ENCODE measurements around the gene XPA. TPM values are rescaled to one million over a fixed set of nuclear protein-coding genes. Genes with fewer than 3 reads are reported as not detected.

XPA gene
- total and polyA plus RNA-seq, 2 of the 13 experiments (the other 11 are each of a cell fraction or from before 2014, with no cell fraction given) = 2.3 to 15.2 TPM

DNA sequence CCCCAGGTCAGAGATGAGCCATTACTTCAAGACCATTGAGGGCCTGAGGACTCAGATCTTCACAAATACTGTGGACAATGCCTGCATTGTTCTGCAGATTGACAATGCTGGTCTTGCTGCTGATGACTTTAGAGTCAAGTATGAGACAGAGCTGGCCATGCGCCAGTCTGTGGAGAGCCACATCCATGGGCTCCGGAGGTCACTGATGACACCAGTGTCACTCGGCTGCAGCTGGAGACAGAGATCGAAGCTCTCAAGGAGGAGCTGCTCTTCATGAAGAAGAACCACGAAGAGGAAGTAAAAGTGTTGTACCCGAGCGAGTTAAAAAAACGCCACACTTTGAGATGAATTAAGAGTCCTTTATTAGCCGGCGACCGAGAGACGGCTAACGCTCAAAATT lies 2.1 kb upstream of the XPA start (continued):
- TF ChIP-seq SOX13 (IDR thresholded peaks at IDR 0.05) = 0 out of 2 replicates have a peak, but pooled peaks have one; percentile 33
- TF ChIP-seq SOX13 (CRISPR knock-in tag; conservative IDR thresholded peaks at IDR 0.05 in 1 of 2, IDR thresholded peaks at IDR 0.05 in 1 of 2) = peak in 1 of 2 experiments; percentile 92; a peak in 2 of 4 replicates
- TF ChIP-seq, protein P1, sequence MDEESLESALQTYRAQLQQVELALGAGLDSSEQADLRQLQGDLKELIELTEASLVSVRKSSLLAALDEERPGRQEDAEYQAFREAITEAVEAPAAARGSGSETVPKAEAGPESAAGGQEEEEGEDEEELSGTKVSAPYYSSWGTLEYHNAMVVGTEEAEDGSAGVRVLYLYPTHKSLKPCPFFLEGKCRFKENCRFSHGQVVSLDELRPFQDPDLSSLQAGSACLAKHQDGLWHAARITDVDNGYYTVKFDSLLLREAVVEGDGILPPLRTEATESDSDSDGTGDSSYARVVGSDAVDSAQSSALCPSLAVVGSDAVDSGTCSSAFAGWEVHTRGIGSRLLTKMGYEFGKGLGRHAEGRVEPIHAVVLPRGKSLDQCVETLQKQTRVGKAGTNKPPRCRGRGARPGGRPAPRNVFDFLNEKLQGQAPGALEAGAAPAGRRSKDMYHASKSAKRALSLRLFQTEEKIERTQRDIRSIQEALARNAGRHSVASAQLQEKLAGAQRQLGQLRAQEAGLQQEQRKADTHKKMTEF (CRISPR knock-in tag; IDR thresholded peaks at IDR 0.05) = peak; percentile 24; the same call in 1 of the 2 replicates

DNA sequence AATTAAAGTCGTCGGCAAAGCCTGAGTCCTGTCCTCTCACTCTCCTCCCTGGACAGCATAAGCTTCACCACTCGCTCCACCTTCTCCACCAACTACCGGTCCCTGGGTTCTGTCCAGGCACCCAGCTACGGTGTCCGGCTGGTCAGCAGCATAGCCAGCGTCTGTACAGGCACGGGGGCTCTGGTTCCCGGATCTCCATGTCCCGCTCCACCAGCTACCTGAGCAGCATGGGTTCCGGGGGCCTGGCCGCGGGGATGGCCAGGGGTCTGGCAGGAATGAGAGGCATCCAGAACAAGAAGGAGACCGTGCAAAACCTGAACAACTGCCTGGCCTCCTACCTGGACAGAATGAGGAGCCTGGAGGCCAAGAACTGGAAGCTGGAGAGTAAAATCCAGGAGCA lies 1.7 kb upstream of the XPA start:
- POLR2A ChIA-PET = interaction anchor here (2.2 kb wide), 1 partner anchor 66 kb away, joined by 11 read pairs; the partner anchor contains the start of genes NCBP1 and TSTD2

More for the DNA sequence above, 1.7 kb upstream of the XPA start:
- ATAC-seq (no peak), DNase-seq (ENCODE audit: low spot score) (no peak), FAIRE-seq (no peak)
- CTCF ChIA-PET (ENCODE audit: low intra/inter-chr PET ratio, low total read pairs) = no interaction called here
- Histone ChIP-seq H4K20me1 (ENCODE audit: insufficient read depth, low read length) (no peaks in the 10 kb centered on the region), H3K27me3 (ENCODE audit: control insufficient read depth in 1 of 2, insufficient read depth in 2 of 2, low read length in 2 of 2) (no peaks in the 10 kb centered on the region), H3K9ac (ENCODE audit: insufficient read depth, low read depth, low read length) (no peak overlapping the region), H3K4me2 (ENCODE audit: low read depth, low read length) (0 out of 2 replicates have a peak overlapping the region, but pooled peaks have one; percentile 28), H3K9me3 (ENCODE audit: low read length) (no peaks in the 10 kb centered on the region), H3K36me3 (replicated peaks in 1 of 2; ENCODE audit: control insufficient read depth in 1 of 2, insufficient read depth in 2 of 2, low read length in 2 of 2) (no peaks in the 10 kb centered on the region), H2AFZ (ENCODE audit: low read length) (no peak overlapping the region), H3K4me3 (replicated peaks in 1 of 3; ENCODE audit: insufficient read depth in 1 of 3, low read depth in 2 of 3, low read length in 3 of 3) (no peak overlapping the region), H3K79me2 (ENCODE audit: insufficient read depth, low read length) (peaks cover 28% of the 10 kb centered on the region), H3K4me1 (ENCODE audit: insufficient read depth, low read length) (peaks cover 74% of the 10 kb centered on the region), H3K27ac (ENCODE audit: extremely low read length, insufficient read depth, low read length) (no peak overlapping the region)
- in situ Hi-C loops (cut with HindIII; ENCODE audit: extremely low pct_ligation_motif_present, low pct_unique_long_range_greater_than_20kb) (no loop called here), intact Hi-C loops (cut with micrococcal nuclease; ENCODE audit: unreplicated experiment) (no loop called here)
- TF ChIP-seq, protein P2, sequence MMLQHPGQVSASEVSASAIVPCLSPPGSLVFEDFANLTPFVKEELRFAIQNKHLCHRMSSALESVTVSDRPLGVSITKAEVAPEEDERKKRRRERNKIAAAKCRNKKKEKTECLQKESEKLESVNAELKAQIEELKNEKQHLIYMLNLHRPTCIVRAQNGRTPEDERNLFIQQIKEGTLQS (CRISPR knock-in tag; IDR thresholded peaks at IDR 0.05) = no peak
- TF ChIP-seq, protein P3, sequence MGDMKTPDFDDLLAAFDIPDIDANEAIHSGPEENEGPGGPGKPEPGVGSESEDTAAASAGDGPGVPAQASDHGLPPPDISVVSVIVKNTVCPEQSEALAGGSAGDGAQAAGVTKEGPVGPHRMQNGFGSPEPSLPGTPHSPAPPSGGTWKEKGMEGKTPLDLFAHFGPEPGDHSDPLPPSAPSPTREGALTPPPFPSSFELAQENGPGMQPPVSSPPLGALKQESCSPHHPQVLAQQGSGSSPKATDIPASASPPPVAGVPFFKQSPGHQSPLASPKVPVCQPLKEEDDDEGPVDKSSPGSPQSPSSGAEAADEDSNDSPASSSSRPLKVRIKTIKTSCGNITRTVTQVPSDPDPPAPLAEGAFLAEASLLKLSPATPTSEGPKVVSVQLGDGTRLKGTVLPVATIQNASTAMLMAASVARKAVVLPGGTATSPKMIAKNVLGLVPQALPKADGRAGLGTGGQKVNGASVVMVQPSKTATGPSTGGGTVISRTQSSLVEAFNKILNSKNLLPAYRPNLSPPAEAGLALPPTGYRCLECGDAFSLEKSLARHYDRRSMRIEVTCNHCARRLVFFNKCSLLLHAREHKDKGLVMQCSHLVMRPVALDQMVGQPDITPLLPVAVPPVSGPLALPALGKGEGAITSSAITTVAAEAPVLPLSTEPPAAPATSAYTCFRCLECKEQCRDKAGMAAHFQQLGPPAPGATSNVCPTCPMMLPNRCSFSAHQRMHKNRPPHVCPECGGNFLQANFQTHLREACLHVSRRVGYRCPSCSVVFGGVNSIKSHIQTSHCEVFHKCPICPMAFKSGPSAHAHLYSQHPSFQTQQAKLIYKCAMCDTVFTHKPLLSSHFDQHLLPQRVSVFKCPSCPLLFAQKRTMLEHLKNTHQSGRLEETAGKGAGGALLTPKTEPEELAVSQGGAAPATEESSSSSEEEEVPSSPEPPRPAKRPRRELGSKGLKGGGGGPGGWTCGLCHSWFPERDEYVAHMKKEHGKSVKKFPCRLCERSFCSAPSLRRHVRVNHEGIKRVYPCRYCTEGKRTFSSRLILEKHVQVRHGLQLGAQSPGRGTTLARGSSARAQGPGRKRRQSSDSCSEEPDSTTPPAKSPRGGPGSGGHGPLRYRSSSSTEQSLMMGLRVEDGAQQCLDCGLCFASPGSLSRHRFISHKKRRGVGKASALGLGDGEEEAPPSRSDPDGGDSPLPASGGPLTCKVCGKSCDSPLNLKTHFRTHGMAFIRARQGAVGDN (CRISPR knock-in tag; IDR thresholded peaks at IDR 0.05) = peak; percentile 20; the same call in 1 of the 2 replicates
- TF ChIP-seq, protein P4, sequence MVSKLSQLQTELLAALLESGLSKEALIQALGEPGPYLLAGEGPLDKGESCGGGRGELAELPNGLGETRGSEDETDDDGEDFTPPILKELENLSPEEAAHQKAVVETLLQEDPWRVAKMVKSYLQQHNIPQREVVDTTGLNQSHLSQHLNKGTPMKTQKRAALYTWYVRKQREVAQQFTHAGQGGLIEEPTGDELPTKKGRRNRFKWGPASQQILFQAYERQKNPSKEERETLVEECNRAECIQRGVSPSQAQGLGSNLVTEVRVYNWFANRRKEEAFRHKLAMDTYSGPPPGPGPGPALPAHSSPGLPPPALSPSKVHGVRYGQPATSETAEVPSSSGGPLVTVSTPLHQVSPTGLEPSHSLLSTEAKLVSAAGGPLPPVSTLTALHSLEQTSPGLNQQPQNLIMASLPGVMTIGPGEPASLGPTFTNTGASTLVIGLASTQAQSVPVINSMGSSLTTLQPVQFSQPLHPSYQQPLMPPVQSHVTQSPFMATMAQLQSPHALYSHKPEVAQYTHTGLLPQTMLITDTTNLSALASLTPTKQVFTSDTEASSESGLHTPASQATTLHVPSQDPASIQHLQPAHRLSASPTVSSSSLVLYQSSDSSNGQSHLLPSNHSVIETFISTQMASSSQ (IDR thresholded peaks at IDR 0.05; ENCODE audit: low read depth) = no peak
- TF ChIP-seq, protein P4 (CRISPR knock-in tag; IDR thresholded peaks at IDR 0.05; ENCODE audit: borderline replicate concordance) = no peak
- BruUV-seq (replicated peaks) = no TSS peak
- 80% methylated on average over 14 of the region's 14 CpGs for WGBS (ENCODE audit: low lambda C conversion rate)

Measured in HepG2 (cell line).